Measurements from ENCODE around the gene ATP10A.

- TF ChIP-seq POLR2A (IDR thresholded peaks at IDR 0.05; ENCODE audit: low read depth, low read length) (no peak), TAF1 (IDR thresholded peaks at IDR 0.05; ENCODE audit: low read depth, low read length) (no peak), POLR2AphosphoS5 (IDR thresholded peaks at IDR 0.05; ENCODE audit: low read depth, low read length) (no peak), SPI1 (IDR thresholded peaks at IDR 0.05; ENCODE audit: low read depth, low read length) (no peak), PAX5 (IDR thresholded peaks at IDR 0.05; ENCODE audit: insufficient read depth, low read length, severe bottlenecking) (no peak)
Measured at GRCh38 chr15:25783134-25783533, 80.0 kb downstream of the ATP10A start.
